HG03558 (cell line): Measurements from ENCODE around the gene ECHDC1.
A peak's percentile ranks its signal among the peaks of the same experiment; 100 is the strongest.
"Not testable (repeated sequence)": the region's sequence is repeated elsewhere in the genome, so short reads cannot be mapped to it uniquely, and the experiment has no call there.

ENCODE experiments used
- ATAC-seq: cut with Tn5 transposase; IDR thresholded peaks from one replicate; pipeline ENCODE4 v1.9.1; 2021; ENCODE audit warnings: moderate number of reproducible peaks; ENCODE audit not compliant: unreplicated experiment; ENCODE audit errors: extremely low read depth

Gene ECHDC1, protein sequence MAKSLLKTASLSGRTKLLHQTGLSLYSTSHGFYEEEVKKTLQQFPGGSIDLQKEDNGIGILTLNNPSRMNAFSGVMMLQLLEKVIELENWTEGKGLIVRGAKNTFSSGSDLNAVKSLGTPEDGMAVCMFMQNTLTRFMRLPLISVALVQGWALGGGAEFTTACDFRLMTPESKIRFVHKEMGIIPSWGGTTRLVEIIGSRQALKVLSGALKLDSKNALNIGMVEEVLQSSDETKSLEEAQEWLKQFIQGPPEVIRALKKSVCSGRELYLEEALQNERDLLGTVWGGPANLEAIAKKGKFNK

GRCh38 chr6:127342946-127343808 lies at the start of gene ECHDC1:
TSS of gene ECHDC1 (minus strand) at chr6:127343609. CDS start at chr6:127331028, 12,581 bp downstream.
- peak; percentile 45 for ATAC-seq

DNA sequence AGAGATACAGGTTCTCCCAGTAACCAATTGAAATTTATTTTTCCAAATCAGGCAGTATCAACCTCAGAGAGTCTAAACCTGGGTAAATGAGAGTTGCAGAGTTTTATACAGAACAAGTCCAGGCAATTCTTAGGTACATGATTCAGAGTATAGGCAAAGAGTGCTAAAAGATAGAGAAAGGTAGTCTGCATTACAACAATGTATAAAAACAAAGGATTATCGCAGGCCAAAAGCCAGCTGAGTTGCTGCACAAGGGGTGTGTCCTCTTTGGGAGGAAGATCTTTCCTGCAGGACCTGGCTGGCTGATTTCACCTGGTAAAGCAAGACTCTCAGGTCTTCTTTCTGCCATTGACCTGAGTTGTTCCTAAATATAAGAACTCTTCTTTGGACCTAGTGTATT lies 48.9 kb upstream of the ECHDC1 start:
- ATAC-seq: no peak

DNA sequence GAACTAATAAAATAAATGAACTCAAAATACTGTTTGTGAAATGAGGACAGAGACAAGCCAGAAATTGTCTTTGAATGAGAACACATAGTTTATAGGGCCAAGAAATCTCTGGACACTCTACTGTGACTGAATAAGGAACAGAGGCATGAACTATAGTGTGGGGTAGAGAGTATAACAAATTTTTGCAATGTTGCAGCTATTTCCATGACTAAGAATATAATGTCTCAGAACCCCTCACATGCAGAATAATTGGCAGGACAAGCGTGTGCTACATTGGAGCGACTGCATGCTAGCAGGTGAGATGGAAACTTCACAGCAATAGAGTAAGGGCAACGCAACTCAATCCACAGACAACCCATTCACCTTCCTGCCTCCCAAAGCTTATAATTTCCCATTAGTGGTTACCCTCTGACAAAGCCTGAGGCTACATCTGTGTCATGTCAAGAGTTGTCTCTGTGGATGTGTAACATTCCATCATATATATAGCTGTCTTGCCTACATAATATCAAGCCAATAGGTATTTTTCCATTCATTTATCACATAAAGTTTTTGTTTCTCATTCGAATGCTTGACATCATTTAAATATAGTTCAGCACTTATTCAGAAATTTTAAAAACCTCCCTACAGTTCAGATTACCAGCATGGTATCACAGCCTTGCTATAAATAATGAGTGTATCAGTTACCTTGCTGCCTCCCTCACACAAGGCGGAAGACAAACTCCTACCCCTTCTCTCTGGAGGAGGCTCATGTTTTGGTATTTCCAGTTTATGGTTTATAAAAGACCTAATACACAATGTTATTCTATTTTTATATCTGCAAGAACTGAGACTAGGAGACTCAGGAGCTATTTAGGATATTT lies 47.9 kb upstream of the ECHDC1 start:
- ATAC-seq: no peak

GRCh38 chr6:127389706-127390105 lies 46.3 kb upstream of the ECHDC1 start:
- no peak for ATAC-seq

DNA sequence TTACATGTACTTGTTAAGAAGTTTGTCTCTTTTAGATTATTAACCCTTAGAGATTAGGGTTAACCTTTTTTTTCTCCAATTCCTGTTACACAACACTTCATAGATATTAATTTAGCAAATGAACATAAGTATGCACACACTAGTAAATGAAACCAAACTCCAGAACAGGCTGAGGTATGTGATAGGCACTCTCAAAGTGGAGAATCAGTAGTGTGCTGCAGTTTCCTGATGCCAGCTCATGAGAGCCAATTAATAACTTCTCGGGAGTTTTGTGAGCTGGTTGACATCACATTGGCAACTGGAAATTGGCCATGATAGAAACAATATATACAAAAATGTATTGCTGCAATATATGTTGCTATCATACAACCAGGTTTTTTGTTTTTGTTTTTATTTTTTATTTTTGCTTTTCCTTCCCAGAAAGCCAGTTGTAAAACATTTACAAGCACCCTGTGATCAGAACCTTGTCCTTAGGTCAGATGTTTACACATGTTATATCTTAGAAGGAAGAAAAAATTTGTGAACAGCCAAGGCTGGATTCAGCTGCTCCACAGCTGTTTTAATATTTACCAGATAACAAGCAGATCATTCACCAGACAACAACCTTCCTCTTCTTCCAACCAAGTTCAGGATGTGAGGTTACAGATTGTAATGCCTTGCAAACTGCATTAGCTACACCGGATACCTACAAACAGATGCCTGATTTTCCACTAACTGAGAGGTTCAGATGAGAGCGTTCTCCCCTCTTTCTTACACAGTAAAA lies 42.4 kb upstream of the ECHDC1 start:
- no peak for ATAC-seq

DNA sequence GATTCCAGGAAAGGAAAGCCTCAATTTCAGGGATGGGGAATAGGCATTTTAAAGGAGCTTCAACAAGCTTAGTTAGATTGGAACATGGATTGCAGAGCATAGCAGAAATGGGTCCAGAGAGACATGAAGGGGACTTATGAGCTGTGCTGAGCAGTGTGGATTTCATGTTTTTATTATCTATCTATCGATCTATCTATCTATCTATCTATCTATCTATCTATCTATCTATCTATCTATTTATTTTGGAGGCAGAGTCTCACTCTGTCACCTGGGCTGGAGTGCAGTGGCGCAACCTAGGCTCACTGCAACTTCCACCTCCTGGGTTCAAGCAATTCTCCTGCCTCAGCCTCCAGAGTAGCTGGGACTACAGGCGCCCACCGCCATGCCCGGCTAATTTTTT lies 41.4 kb upstream of the ECHDC1 start:
- not testable (repeated sequence) for ATAC-seq

- no peak for ATAC-seq
These were observed 40.6 kb upstream of the ECHDC1 start for GRCh38 chr6:127383988-127384387.

GRCh38 chr6:127382413-127382812 lies 39.0 kb upstream of the ECHDC1 start:
- no peak for ATAC-seq

DNA sequence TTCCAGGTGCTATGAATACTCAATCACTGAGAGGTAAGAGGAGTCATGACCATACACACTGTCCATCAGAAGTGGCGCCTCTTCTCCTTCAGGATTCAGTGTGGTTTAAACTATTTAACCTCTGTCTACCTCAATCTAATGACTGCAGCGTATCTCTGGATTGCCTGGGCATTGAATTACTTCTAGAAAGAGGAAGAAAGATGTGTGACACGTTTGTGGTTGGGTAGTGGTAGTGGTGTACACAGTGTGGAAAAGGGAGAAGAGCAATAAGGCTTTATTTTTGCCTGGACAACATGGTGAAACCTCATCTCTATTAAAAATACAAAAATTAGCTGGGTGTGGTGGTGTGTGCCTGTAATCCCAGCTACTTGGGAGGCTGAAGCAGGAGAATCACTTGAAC lies 38.0 kb upstream of the ECHDC1 start:
- ATAC-seq: no peak

DNA sequence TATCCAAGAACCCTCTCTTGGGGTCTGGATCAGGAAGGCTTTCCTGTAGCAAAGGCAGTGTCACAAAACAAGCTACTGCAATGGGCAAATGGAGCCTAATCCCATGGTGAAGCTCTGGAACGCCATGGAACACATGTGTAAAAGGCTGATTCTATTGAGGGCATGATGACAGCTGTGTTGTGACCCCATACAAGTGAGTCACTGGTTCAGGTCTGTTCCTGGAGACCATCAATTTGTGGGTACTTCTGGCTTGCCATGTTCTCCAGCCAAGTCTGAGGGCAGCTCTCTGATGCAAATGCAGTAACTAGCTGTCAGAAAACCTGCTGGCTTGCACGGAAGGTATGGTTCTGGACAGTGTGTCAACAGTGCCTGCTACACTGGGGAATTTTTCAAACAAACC lies 33.3 kb upstream of the ECHDC1 start:
- no peak for ATAC-seq

- no peak for ATAC-seq
These were observed 23.6 kb upstream of the ECHDC1 start for GRCh38 chr6:127367023-127367375.

DNA sequence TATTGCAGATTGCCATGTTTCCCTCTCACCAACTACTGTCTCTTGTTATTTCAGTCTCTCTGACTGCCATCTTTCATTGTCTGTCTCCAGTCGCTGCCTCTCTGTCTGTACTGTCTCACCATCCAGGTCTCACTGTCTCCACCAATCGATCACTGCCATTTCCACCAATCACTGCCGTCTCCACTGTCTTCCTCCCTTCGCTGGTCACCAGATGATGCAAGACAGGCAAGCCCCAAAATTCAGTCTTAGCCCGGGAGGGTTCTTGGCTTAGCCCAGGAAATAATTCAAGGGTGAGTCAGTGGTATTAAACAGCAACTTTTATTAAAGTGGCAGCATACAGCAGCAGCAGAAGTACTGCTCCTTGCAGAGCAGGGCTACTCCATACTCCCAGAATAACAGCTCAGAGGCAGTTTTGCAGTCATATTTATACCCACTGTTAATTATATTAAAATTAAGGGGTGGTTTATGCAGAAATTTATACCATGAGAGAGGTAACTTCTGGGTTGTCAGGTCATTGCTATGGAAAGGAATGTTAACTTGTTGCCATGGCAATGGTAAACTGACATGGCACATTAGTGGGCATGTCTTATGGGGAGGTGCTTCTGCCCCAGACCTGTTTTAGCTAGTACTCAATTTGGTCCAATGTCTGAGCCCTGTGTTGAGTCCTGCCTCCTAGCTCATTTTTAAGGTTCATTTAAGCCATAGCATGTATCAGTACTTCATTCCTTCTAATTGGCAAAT lies 23.0 kb upstream of the ECHDC1 start:
- ATAC-seq: no peak

- ATAC-seq: no peak
These were observed 22.5 kb upstream of the ECHDC1 start for GRCh38 chr6:127365874-127366273.

DNA sequence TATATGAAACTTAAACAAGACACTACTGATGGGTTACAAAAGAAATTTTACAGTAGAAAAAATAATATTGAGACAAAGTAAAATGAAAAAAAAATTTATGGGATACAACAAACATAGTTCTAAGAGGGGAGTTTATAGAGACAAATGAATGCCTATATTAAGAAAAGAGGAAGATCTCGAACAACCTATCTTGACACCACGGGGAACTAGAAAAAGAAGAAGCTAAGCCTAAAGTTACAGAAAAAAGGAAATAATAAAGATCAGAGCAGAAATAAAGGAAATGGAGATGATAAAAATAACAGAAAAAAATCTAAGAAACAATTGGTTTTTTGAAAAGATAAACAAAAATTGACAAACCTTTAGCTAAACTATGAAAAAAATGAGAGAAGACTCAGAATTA lies 9.1 kb upstream of the ECHDC1 start:
- no peak for ATAC-seq

GRCh38 chr6:127349980-127350379 lies 6.6 kb upstream of the ECHDC1 start:
- no peak for ATAC-seq

DNA sequence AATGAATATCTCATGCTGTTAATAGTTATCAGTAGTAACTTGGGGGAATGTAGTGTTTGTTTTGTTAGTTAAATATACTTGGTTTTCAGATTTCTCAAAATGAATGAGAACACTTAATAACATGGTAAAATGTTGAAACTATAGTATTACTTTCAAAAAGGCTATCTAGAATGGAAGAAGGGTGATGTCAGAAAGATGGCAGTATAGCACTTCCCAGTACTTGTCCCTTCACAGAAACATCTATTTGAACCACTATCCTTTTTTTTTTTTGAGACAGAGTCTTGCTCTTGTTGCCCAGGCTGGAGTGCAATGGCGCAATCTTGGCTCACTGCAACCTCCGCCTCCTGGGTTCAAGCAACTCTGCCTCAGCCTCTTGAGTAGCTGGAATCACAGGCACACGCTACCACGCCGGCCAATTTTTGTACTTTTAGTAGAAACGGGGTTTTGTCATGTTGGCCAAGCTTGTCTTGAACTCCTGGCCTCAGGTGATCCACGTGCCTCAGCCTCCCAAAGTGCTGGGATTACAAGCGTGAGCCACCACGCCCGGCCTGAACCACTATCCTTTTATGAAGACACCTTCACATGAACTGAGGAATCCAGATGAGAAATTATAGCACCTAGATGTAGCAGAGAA lies 4.7 kb upstream of the ECHDC1 start:
- no peak for ATAC-seq

DNA sequence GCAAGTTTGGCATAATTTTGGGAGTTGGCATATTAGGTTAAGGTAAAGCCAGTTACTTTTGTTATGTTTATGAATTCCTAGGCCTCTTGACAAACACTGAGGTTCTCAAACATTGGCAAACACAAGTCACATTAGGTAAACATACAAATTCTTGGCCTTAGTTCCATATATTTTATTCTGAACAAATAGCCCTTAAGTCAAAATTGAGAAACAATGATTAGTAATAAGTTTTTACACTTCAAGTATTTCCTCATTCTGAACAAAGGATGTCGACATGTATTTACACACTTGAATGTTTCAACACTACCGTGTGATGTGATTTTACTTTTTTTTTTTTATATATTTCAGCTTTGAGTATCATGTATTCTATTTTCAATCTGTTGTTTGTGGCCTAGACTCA lies 3.8 kb upstream of the ECHDC1 start:
- ATAC-seq: no peak

DNA sequence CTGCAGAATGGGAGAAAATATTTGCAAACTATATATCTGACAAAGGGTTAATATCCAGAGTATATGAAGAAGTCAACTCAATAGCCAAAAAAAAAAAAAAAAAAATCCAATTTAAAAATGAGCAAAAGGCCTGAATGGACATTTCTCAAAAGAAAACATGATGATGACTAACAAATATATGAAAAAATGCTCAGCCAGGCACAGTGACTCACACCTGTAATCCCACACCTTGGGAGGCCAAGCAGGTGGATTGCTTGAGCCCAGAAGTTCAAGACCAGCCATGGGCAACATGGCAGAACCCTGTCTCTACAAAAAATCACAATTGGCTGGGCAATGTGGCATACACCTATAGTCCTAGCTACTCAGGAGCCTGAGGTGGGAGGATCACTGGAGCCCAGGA lies 2.1 kb upstream of the ECHDC1 start:
- ATAC-seq: no peak
